NCI-H146 (cell line): ENCODE measurements around the gene RSPH10B.
A peak's percentile ranks its signal among the peaks of the same experiment; 100 is the strongest.
"Not testable (repeated sequence)": the region's sequence is repeated elsewhere in the genome, so short reads cannot be mapped to it uniquely, and the experiment has no call there.

ENCODE experiments used
- DNase-seq: peaks from one replicate; lab custom pipeline; 2025; lab: John Stamatoyannopoulos, UW

Gene RSPH10B

GRCh38 chr7:5970347-5970911, at the start of gene RSPH10B:
TSS of gene RSPH10B (minus strand) at chr7:5970689. CDS start at chr7:5967116, 3,573 bp downstream.
- not testable (repeated sequence) for DNase-seq

GRCh38 chr7:6016653-6016966, 46.1 kb upstream of the RSPH10B start:
- no peak for DNase-seq

- DNase-seq = no peak
Observed at GRCh38 chr7:6015917-6016652, 45.6 kb upstream of the RSPH10B start.

GRCh38 chr7:6012355-6013104, 42.0 kb upstream of the RSPH10B start:
- no peak for DNase-seq

GRCh38 chr7:6011541-6011940, 41.1 kb upstream of the RSPH10B start:
- no peak for DNase-seq

GRCh38 chr7:6010370-6010769, 39.9 kb upstream of the RSPH10B start:
- DNase-seq = not testable (repeated sequence)

GRCh38 chr7:6008668-6009611, 38.5 kb upstream of the RSPH10B start, which contains the start of the genes AIMP2 and PMS2:
TSS of gene AIMP2 (plus strand) at chr7:6009272. CDS start at chr7:6009364, 92 bp downstream.
TSS of gene PMS2 (minus strand) at chr7:6009049. CDS start at chr7:6009019, 30 bp downstream.
- DNase-seq = peak; percentile 98

GRCh38 chr7:6007835-6008590, 37.5 kb upstream of the RSPH10B start:
- not testable (repeated sequence) for DNase-seq

- DNase-seq = no peak
Observed at GRCh38 chr7:6007386-6007785, 36.9 kb upstream of the RSPH10B start.

- peak; percentile 62 for DNase-seq
Observed at GRCh38 chr7:5997210-5997808, 26.8 kb upstream of the RSPH10B start.

- not testable (repeated sequence) for DNase-seq
Observed at GRCh38 chr7:5987061-5987460, 16.6 kb upstream of the RSPH10B start.

- not testable (repeated sequence) for DNase-seq
Observed at GRCh38 chr7:5979680-5980314, 9.3 kb upstream of the RSPH10B start.

GRCh38 chr7:5973580-5973979, 3.1 kb upstream of the RSPH10B start:
- not testable (repeated sequence) for DNase-seq

- DNase-seq = not testable (repeated sequence)
Observed at GRCh38 chr7:5963810-5964209, 6.7 kb downstream of the RSPH10B start.

GRCh38 chr7:5963205-5963604, 7.3 kb downstream of the RSPH10B start:
- DNase-seq = not testable (repeated sequence)

- not testable (repeated sequence) for DNase-seq
Observed at GRCh38 chr7:5934945-5935450, 35.5 kb downstream of the RSPH10B start.

GRCh38 chr7:5931905-5932644, 38.4 kb downstream of the RSPH10B start:
- DNase-seq = not testable (repeated sequence)

- DNase-seq = not testable (repeated sequence)
Observed at GRCh38 chr7:5931250-5931649, 39.2 kb downstream of the RSPH10B start.

- not testable (repeated sequence) for DNase-seq
Observed at GRCh38 chr7:5930290-5930689, 40.2 kb downstream of the RSPH10B start.
